Right forelimb (tissue), 1 donor: ENCODE data around the gene SIVA1.

Experiments used
- DNase-seq: peaks from one replicate; pipeline ENCODE4 v3.0.0-alpha.2; 2018

SIVA1 gene

DNA sequence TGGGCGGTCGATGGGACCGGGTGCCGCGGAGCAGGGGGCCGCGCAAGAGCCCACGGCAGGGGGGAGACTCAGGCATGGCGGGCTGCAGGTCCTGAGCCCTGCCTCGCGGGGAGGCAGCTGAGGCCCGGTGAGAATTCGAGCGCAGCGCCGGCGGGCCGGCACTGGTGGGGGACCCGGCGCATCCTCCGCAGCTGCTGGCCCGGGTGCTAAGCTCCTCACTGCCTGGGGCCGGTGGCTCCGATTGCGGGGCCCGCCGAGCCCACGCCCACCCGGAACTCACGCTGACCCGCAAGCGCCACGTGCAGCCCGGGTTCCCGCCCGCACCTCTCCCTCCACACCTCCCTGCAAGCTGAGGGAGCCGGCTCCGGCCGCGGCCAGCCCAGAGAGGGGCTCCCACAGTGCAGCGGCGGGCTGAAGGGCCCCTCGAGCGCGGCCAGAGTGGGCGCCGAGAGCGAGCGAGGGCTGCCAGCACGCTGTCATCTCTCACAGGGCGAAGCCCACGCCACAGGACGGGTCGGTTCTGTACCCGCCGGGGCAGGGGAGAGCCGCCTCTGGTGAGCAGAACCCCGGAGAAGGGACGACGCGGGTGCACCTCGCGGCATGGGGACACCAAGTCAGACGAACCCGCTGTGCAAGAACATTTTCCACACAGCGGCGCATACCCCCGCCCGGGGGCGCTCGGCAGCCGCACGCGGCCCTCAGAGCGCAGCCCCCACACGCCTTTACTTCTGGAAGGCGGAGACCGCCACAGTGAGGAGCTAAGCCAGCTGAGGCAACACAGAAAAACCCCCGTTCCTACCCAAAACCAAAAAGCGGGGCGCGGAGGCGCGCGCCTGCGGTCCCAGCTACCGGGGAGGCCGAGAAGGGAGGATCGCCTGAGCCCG is 1.2 kb upstream of the SIVA1 start:
- DNase-seq, result no peak

- DNase-seq, result no peak
Measured at GRCh38 chr14:104752423-104752734, 568 bp upstream of the SIVA1 start.

DNA sequence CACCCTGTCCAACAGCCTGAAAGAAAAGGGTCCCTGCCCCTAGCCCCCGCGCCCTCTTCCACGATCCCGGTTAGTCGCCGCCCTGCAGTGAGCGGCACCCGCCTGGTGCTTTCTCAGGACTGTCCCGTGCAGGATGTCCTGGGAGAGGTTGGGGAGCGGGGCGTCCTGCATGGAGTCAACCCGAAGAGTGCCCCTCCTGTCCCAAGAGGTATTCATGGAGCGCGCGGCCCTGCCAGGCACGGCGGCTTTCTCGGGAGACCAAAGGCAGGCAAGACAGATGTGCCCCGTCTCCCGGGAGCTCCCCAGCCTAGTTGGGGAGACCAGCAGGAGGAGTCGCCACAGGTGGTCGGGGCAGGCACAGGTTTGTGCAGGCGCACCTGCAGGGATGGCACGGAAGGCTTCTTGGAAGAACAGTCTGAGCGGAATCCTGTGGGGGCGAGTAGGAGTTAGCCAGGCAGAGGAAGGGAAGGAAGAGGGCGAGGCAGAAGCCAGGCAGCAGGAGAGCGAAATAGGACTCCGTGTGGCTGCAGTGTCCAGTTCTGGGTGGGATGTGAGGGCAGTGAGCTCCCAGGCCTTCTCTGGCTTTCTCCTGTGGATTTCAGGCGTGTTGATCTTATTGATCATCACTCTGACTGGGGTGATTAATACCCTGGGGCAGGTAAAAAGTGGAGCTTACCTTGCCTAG is 723 bp downstream of the SIVA1 start:
- DNase-seq, result no peak

GRCh38 chr14:104754213-104754851 is 1.4 kb downstream of the SIVA1 start:
- DNase-seq, result no peak

DNA sequence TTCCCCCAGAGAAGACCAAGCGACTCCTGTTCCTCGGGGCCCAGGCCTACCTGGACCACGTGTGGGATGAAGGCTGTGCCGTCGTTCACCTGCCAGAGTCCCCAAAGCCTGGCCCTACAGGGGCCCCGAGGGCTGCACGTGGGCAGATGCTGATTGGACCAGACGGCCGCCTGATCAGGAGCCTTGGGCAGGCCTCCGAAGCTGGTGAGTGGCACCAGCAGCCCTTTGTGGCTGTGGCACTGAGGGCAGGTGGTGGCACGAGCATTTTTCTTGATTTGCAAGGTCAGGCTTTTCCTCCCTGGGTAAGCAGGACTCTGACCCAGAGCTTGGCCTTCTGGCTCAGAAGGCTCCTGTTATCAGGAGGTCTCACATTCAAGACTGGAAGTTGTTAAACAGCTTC is 2.7 kb downstream of the SIVA1 start:
- DNase-seq, result no peak

GRCh38 chr14:104756477-104757237 is 3.7 kb downstream of the SIVA1 start:
- no peak for DNase-seq

- DNase-seq, result no peak
Measured at GRCh38 chr14:104757238-104757585, 4.3 kb downstream of the SIVA1 start.

- DNase-seq, result no peak
Measured at GRCh38 chr14:104757681-104758392, 4.9 kb downstream of the SIVA1 start.

- no peak for DNase-seq
Measured at GRCh38 chr14:104758981-104759969, 6.3 kb downstream of the SIVA1 start.

DNA sequence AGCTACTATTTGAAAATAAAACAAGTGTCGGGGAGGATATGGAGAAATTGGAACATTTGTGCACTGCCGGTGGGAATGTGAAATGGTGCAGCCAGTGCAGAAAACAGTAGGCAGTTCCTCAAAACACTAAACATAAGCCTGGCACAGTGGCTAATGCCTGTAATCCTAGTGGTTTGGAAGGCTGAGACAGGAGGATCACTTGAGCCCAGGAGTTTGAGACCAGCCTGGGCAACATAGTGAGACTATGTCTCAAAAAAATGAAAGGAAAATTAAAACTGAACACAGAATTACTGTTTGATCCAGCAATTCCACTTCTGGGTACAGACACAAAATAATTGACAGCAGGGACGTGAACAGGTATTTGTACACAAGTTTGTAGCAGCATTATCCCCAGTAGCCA is 12.6 kb downstream of the SIVA1 start:
- no peak for DNase-seq

DNA sequence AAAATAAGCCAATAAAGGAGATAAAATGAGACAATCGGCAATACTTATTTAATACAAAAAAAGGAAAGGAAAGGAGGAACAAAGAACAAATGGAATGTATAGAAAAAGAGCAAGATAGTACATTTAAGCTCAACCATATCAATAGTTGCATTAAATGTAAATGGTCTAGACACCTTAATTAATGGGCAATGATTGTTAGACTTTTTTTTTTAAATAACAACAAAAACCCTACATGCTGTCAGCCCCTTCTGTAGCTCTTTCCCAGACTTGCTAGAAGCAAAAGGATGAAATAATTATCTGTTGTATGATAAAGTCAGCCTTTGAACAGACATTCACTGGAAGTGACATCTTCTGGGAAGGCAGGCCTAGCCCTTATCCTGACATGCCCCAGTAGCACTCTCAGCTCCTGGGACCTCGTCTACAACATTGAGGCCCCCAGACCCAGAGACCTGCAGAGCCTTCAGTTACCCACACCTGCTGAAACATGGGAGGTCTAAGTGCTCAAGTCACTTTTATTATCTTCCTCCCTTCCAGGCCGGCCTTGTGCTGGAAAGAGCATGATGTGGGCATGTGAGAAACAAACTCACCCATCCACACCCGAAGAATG is 13.4 kb downstream of the SIVA1 start:
- DNase-seq, result no peak

- DNase-seq, result no peak
Measured at GRCh38 chr14:104766863-104767633, 14.1 kb downstream of the SIVA1 start.

DNA sequence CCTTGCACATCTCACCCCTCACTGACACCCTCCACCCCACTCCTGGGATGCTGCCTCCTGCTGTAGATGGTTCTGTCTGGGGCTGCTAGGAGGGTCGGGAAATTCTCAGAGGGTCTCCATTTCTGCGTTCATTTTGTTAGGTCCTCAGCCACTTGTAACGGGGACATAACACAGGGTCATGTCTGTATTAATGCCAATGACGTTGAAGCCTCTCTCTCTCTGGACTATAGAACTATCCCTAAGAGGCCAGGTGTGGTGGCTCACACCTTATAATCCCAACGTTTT is 14.6 kb downstream of the SIVA1 start:
- no peak for DNase-seq

- peak; percentile 96 for DNase-seq
Measured at GRCh38 chr14:104768437-104769323, 15.7 kb downstream of the SIVA1 start.

DNA sequence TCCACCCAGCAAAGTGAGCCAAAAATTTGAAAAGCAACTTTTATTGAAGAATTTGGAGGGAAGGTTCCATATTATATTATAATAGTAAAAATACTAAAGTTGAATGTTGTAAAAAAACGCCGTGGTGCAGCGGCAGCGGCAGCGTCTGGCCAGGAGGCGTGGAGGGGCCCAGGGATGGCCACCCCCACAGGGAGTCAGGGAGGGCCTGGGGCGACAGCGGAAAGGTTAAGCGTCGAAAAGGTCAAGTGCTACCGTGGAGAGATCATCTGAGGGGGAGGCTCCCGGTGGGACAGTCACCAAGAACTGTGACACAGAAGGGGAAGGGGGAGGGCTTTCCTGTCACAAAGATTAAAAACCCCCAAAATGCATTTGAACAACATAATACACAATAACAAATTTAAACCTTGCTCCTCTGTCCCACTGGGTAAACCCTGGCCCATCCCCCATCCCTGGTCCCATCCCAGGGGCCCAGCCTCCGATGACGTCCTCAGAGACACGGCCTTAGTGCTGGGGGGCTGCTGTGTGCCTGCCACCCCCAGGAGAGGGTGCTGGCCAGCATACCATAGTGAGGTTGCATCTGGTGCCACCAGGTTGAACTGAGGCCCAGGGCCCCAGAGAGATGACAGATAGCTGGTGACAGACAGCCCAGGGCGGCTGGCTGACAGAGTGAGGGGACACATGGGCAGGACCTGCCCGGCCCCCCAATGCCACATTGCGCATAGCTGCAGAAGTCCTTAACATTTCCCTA is 16.6 kb downstream of the SIVA1 start:
- no peak for DNase-seq

DNA sequence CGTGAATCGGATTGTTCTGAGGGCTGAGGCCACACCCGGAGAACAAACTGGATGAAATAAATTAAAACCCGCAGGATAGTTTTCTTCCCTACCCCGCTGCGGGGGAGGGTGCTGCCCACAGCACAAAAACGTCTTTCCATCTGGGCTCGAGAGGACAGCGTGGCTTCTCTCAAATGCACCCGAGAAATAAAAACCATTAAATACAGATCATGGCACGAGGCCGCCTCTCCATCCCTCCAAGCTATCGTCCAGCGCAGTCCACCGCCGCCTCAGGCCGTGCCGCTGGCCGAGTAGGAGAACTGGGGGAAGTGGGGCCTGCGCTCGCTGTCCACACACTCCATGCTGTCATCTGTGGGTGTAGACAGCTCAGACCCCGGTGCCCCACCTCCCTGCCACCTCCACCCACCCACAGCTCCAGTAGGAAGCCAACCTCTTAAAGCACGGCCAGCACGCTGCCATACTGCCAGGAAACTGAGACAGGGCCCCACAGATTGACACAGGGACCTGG is 17.2 kb downstream of the SIVA1 start:
- no peak for DNase-seq

DNA sequence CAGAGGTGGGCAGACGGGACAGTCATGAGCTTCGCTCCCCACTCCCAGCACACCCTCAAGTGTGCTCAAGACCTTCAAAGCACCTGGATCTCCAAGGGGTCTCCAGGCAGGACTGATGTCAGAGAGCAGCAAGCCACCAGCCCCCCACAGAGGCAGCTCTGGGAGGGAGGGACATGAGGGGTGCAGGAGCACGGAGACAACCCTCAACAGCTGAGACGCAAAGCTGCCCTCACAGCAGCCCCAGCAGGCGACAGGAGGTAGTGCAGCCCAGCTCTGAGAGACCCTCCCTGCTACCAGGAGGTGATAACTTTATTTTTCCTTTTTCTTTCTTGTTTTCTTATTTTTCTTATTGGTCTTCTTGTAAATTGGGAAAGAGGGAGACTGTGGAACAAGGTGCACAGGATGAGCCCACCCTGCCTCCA is 17.9 kb downstream of the SIVA1 start:
- no peak for DNase-seq

- DNase-seq, result no peak
Measured at GRCh38 chr14:104771374-104771773, 18.4 kb downstream of the SIVA1 start.
